Mesothelial cell of epicardium (in vitro differentiated cells): Measurements from ENCODE around the gene MGAT4A. TPM values are rescaled to one million over a fixed set of nuclear protein-coding genes. Genes with fewer than 3 reads are reported as not detected.

Experiments
- DNase-seq, 2 experiments: peaks; one replicate each; pipeline ENCODE4 v3.0.0; 2021; ENCODE audit warnings: low spot score in 2 of 2; ENCODE audit not compliant: unreplicated experiment in 2 of 2
- H3K27ac Mint-ChIP-seq: 2 replicates; pipeline ENCODE4 v1.8.0; 2021; ENCODE audit warnings: mixed read lengths
- H3K27me3 Mint-ChIP-seq: 2 replicates; pipeline ENCODE4 v1.8.0; 2021; ENCODE audit warnings: low read depth, mixed read lengths
- H3K36me3 Mint-ChIP-seq: 2 replicates; pipeline ENCODE4 v1.8.0; 2021; ENCODE audit warnings: mixed read lengths
- H3K4me1 Mint-ChIP-seq: 2 replicates; pipeline ENCODE4 v1.8.0; 2021; ENCODE audit warnings: mixed read lengths
- H3K4me3 Mint-ChIP-seq: 2 replicates; pipeline ENCODE4 v1.8.0; 2021; ENCODE audit warnings: mild to moderate bottlenecking, moderate library complexity, mixed read lengths
- H3K9me3 Mint-ChIP-seq: 2 replicates; pipeline ENCODE4 v1.8.0; 2021; ENCODE audit warnings: mixed read lengths
- CTCF ChIP-seq: fragments of 200-600 bp; sonication (generic); IDR thresholded peaks from one replicate; pipeline ENCODE4 v1.5.0; 2021; ENCODE audit warnings: antibody characterized with exemption; ENCODE audit not compliant: unreplicated experiment
- total RNA-seq: library from RNA; stranded (reverse); gene quantifications from 3 replicates; pipeline ENCODE4 v1.2.1, GENCODE V29; 2021

The MGAT4A gene
- total RNA-seq, 1 donor from 2014 or later, result 15.0 TPM

GRCh38 chr2:98658816-98659490 lies 72.0 kb downstream of the MGAT4A start:
- no peak for DNase-seq
- Mint-ChIP-seq H3K27me3 (no peaks in the 10 kb centered on the region), H3K36me3 (peaks cover 14% of the 10 kb centered on the region), H3K4me1 (no peaks in the 10 kb centered on the region), H3K4me3 (no peak overlapping the region), H3K27ac (no peak overlapping the region), H3K9me3 (peaks cover 15% of the 10 kb centered on the region)
- TF ChIP-seq CTCF, result no peak

- peaks cover 2% of the 10 kb centered on the region for H3K4me1 Mint-ChIP-seq
- no peaks in the 10 kb centered on the region for H3K27me3 Mint-ChIP-seq
- H3K36me3 Mint-ChIP-seq, result peaks cover 14% of the 10 kb centered on the region
These were observed 74.1 kb downstream of the MGAT4A start for GRCh38 chr2:98656800-98657199.

GRCh38 chr2:98654699-98655495 lies 76.0 kb downstream of the MGAT4A start:
- Mint-ChIP-seq H3K4me1 (peaks cover 2% of the 10 kb centered on the region), H3K9me3 (peaks cover 4% of the 10 kb centered on the region), H3K27ac (no peak overlapping the region), H3K36me3 (peaks cover under 1% of the 10 kb centered on the region), H3K4me3 (no peak overlapping the region), H3K27me3 (no peaks in the 10 kb centered on the region)
- TF ChIP-seq CTCF, result no peak
- no peak for DNase-seq

More at GRCh38 chr2:98656800-98657199, 74.1 kb downstream of the MGAT4A start:
- no peak for TF ChIP-seq CTCF
- H3K9me3 Mint-ChIP-seq, result peaks cover 15% of the 10 kb centered on the region
- no peak overlapping the region for H3K4me3 Mint-ChIP-seq
- no peak for DNase-seq
- H3K27ac Mint-ChIP-seq, result no peak overlapping the region

GRCh38 chr2:98650998-98651397 lies 79.9 kb downstream of the MGAT4A start:
- Mint-ChIP-seq H3K36me3 (no peaks in the 10 kb centered on the region), H3K27me3 (no peaks in the 10 kb centered on the region), H3K4me1 (peaks cover 9% of the 10 kb centered on the region), H3K27ac (no peak overlapping the region), H3K9me3 (no peaks in the 10 kb centered on the region), H3K4me3 (no peak overlapping the region)
- no peak for TF ChIP-seq CTCF
- no peak for DNase-seq

GRCh38 chr2:98649992-98650375 lies 80.9 kb downstream of the MGAT4A start:
- Mint-ChIP-seq H3K27ac (no peak overlapping the region), H3K36me3 (no peaks in the 10 kb centered on the region), H3K4me3 (no peak overlapping the region), H3K27me3 (no peaks in the 10 kb centered on the region), H3K9me3 (no peaks in the 10 kb centered on the region), H3K4me1 (peaks cover 9% of the 10 kb centered on the region)
- no peak for TF ChIP-seq CTCF
- no peak for DNase-seq
